NK-92 (cell line): ENCODE results near the gene TRAF7.

Experiments used
- DNase-seq: peaks from one replicate; lab custom pipeline; 2025; ENCODE audit not compliant: unreplicated experiment; lab: John Stamatoyannopoulos, UW

TRAF7 gene

GRCh38 chr16:2163211-2163881 is 7.8 kb downstream of the TRAF7 start:
- DNase-seq = no peak

- DNase-seq = no peak
These were observed 10.3 kb downstream of the TRAF7 start for GRCh38 chr16:2165861-2166260.

GRCh38 chr16:2166263-2167067 is 10.9 kb downstream of the TRAF7 start:
- DNase-seq = no peak

GRCh38 chr16:2167068-2167638 is 11.6 kb downstream of the TRAF7 start:
- no peak for DNase-seq

GRCh38 chr16:2170080-2170479 is 14.5 kb downstream of the TRAF7 start:
- DNase-seq = no peak

- no peak for DNase-seq
These were observed 15.2 kb downstream of the TRAF7 start for GRCh38 chr16:2170587-2171435.

- no peak for DNase-seq
These were observed 16.1 kb downstream of the TRAF7 start for GRCh38 chr16:2171601-2172178.

- DNase-seq = no peak
These were observed 17.2 kb downstream of the TRAF7 start for GRCh38 chr16:2172688-2173335.

- no peak for DNase-seq
These were observed 17.8 kb downstream of the TRAF7 start for GRCh38 chr16:2173366-2173765.

- no peak for DNase-seq
These were observed 18.3 kb downstream of the TRAF7 start for GRCh38 chr16:2173916-2174315.

GRCh38 chr16:2174396-2175131 is 19.0 kb downstream of the TRAF7 start:
- no peak for DNase-seq

GRCh38 chr16:2175454-2175853 is 19.9 kb downstream of the TRAF7 start:
- DNase-seq = no peak

- no peak for DNase-seq
These were observed 20.5 kb downstream of the TRAF7 start for GRCh38 chr16:2176047-2176446.

GRCh38 chr16:2177101-2177500 is 21.5 kb downstream of the TRAF7 start:
- DNase-seq = no peak

GRCh38 chr16:2177561-2177960 is 22.0 kb downstream of the TRAF7 start:
- DNase-seq = no peak

- no peak for DNase-seq
These were observed 22.9 kb downstream of the TRAF7 start for GRCh38 chr16:2178321-2179106.

- no peak for DNase-seq
These were observed 23.5 kb downstream of the TRAF7 start for GRCh38 chr16:2179107-2179501.

GRCh38 chr16:2179576-2179975 is 24.0 kb downstream of the TRAF7 start:
- no peak for DNase-seq

GRCh38 chr16:2180461-2180860 is 24.9 kb downstream of the TRAF7 start:
- DNase-seq = no peak
